OCI-LY7 (cell line): Measurements from ENCODE around the gene RAPH1. TPM values are rescaled to one million over a fixed set of nuclear protein-coding genes. Genes with fewer than 3 reads are reported as not detected.

Source experiments
- BruUV-seq: library from RNA; stranded (reverse); fragments of 400-500 nt; replicated peaks from 2 replicates; lab custom pipeline; 2021; lab: Mats Ljungman, UMichigan
- CTCF ChIA-PET: fragments of 300-600 bp; sonication (Branson Sonifier 250); formaldehyde crosslinking; loops from one replicate; lab custom pipeline; 2022; ENCODE audit warnings: antibody characterized with exemption; ENCODE audit not compliant: unreplicated experiment; lab: Charles Lee
- POLR2A ChIA-PET: fragments of 300-600 bp; sonication (Branson Sonifier 250); formaldehyde crosslinking; loops from one replicate; lab custom pipeline; 2022; ENCODE audit warnings: antibody characterized with exemption; lab: Charles Lee
- DNase-seq: peaks from one replicate; pipeline ENCODE4 v3.0.0-alpha.2; 2015; ENCODE audit warnings: low spot score
- H2AFZ ChIP-seq: fragments of 200-600 bp; sonication (generic), shearing (Covaris generic); 2 replicates; pipeline ENCODE4 v1.6.1; 2014; ENCODE audit warnings: mild to moderate bottlenecking, antibody characterized with exemption, low read length, moderate library complexity
- H3K27ac ChIP-seq: fragments of 200-600 bp; sonication (generic); 2 replicates; pipeline ENCODE4 v1.5.1; 2014; ENCODE audit warnings: mixed run types, low read depth, mild to moderate bottlenecking, moderate library complexity, low read length, inconsistent platforms; ENCODE audit not compliant: poor library complexity, severe bottlenecking
- H3K36me3 ChIP-seq: fragments of 200-600 bp; sonication (generic); 2 replicates; pipeline ENCODE4 v1.6.1; 2014; ENCODE audit warnings: mild to moderate bottlenecking, antibody characterized with exemption, low read length, moderate library complexity, mixed read lengths; ENCODE audit not compliant: insufficient read depth
- H3K4me1 ChIP-seq: fragments of 200-600 bp; sonication (generic); 2 replicates; pipeline ENCODE4 v1.5.1; 2014; ENCODE audit warnings: mild to moderate bottlenecking, low read length; ENCODE audit not compliant: insufficient read depth, poor library complexity, severe bottlenecking
- H3K4me2 ChIP-seq: fragments of 200-600 bp; sonication (generic); 2 replicates; pipeline ENCODE4 v1.6.1; 2014; ENCODE audit warnings: mild to moderate bottlenecking, low read length
- H3K4me3 ChIP-seq: fragments of 200-600 bp; sonication (generic); 2 replicates; pipeline ENCODE4 v1.5.1; 2014; ENCODE audit warnings: mild to moderate bottlenecking, low read depth, low read length; ENCODE audit not compliant: poor library complexity, severe bottlenecking
- H3K79me2 ChIP-seq: fragments of 200-600 bp; sonication (generic); 2 replicates; pipeline ENCODE4 v1.6.1; 2016; ENCODE audit warnings: low read depth, mild to moderate bottlenecking, low read length, moderate library complexity, mixed read lengths; ENCODE audit not compliant: insufficient read depth
- H3K9me2 ChIP-seq: fragments of 200-600 bp; sonication (generic); 2 replicates; pipeline ENCODE4 v1.6.1; 2016; ENCODE audit warnings: mild to moderate bottlenecking, low read length, mixed read lengths; ENCODE audit not compliant: insufficient read depth
- H3K9me3 ChIP-seq: fragments of 200-600 bp; sonication (generic); 2 replicates; pipeline ENCODE4 v1.6.1; 2014; ENCODE audit warnings: mild to moderate bottlenecking, mixed run types, low read length, mixed read lengths
- H4K20me1 ChIP-seq: fragments of 200-600 bp; sonication (generic); 2 replicates; pipeline ENCODE4 v1.6.1; 2014; ENCODE audit warnings: mild to moderate bottlenecking, antibody characterized with exemption, low read length, moderate library complexity, mixed read lengths; ENCODE audit not compliant: insufficient read depth
- EZH2phosphoT487 ChIP-seq: fragments of 200-600 bp; sonication (generic); IDR thresholded peaks from 2 replicates; pipeline ENCODE4 v1.6.1; 2018; ENCODE audit warnings: low read depth, borderline replicate concordance, mild to moderate bottlenecking, mixed run types, antibody characterized with exemption, low read length, moderate library complexity, mixed read lengths
- intact Hi-C: fragments of 100-400 bp; cut with micrococcal nuclease; formaldehyde crosslinking; loops from one replicate; pipeline ENCODE4 v1.10.0; 2022; ENCODE audit not compliant: unreplicated experiment
- total RNA-seq, 2 experiments: library from RNA; depleted of rRNA in 1 of 2; stranded (reverse); fragments of >200 nt in 1 of 2; shearing (Covaris generic) in 1 of 2; gene quantifications; 2 replicates each; pipeline ENCODE4 v1.2.3, GENCODE V29; 2014 to 2022
- TF ChIP-seq, protein P1 (sequence below): fragments of 200-600 bp; sonication (generic); conservative IDR thresholded peaks from 2 replicates; pipeline ENCODE4 v1.5.1; 2014; ENCODE audit warnings: mild to moderate bottlenecking, antibody characterized with exemption, low read length, moderate library complexity, mixed read lengths

RAPH1 gene
- total RNA-seq, 2 experiments from 2014 or later, result 4.0 to 21.5 TPM

DNA sequence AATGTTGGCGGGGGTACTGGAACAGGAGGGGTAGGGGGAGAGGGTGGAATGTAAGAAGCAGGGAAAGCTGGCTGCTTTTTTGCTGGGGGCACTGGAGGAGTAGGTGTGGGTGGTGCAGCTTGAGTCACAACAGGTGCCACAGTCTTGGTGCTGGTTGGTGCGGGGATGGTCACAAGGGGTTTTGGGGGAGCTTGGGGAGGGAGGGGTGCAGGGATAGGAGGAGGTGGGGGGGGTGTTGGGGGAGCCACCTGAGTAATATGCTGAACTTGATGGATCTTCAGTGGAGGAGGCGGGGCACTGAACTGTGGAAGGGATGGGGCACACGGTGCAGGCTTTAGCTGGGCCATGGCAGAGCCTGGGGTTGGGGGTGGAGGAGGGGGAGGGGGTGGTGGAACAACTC, 94.4 kb downstream of the RAPH1 start:
- no peak overlapping the region for H3K4me2 ChIP-seq
- no peaks in the 10 kb centered on the region for H3K9me3 ChIP-seq
- POLR2A ChIA-PET, result interaction anchor here (0.6 kb wide), 2 partner anchors 8 to 486 kb away, joined by 4 read pairs; no protein-coding TSS in a partner anchor
- H2AFZ ChIP-seq, result no peak overlapping the region
- H3K79me2 ChIP-seq, result no peaks in the 10 kb centered on the region
- no peaks in the 10 kb centered on the region for H4K20me1 ChIP-seq
- peaks cover 62% of the 10 kb centered on the region for H3K36me3 ChIP-seq
- CTCF ChIA-PET, result interaction anchor here (0.6 kb wide), 1 partner anchor 10 kb away, joined by 8 read pairs; no protein-coding TSS in a partner anchor
- BruUV-seq, result no TSS peak
- H3K9me2 ChIP-seq, result no peaks in the 10 kb centered on the region
- H3K4me3 ChIP-seq, result no peak overlapping the region
- intact Hi-C loops, result no loop called here
- TF ChIP-seq, protein P1, sequence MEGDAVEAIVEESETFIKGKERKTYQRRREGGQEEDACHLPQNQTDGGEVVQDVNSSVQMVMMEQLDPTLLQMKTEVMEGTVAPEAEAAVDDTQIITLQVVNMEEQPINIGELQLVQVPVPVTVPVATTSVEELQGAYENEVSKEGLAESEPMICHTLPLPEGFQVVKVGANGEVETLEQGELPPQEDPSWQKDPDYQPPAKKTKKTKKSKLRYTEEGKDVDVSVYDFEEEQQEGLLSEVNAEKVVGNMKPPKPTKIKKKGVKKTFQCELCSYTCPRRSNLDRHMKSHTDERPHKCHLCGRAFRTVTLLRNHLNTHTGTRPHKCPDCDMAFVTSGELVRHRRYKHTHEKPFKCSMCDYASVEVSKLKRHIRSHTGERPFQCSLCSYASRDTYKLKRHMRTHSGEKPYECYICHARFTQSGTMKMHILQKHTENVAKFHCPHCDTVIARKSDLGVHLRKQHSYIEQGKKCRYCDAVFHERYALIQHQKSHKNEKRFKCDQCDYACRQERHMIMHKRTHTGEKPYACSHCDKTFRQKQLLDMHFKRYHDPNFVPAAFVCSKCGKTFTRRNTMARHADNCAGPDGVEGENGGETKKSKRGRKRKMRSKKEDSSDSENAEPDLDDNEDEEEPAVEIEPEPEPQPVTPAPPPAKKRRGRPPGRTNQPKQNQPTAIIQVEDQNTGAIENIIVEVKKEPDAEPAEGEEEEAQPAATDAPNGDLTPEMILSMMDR, result no peak
- TF ChIP-seq EZH2phosphoT487, result no peak
- no peaks in the 10 kb centered on the region for H3K4me1 ChIP-seq
- no peak for DNase-seq
- no peak overlapping the region for H3K27ac ChIP-seq

DNA sequence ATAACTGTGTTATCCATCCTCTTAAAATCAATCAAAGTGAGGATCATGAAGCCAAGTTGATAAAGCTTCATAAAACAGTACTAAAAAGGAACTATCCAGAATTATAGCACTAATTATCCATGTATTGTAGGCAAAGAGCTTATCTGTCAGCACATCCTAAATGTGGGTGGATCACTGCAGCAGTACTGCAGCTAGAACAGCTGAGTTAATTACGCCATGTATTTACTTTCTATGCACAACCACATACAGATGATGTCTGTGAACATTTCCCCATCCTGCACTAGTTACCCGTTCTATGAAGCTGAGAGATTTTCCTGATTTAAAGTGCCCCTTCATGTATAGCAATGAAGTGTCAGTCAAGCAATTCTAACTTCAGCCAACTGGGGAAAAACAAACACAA, 96.6 kb downstream of the RAPH1 start:
- H3K9me2 ChIP-seq, result no peaks in the 10 kb centered on the region
- no peak overlapping the region for H3K4me2 ChIP-seq
- H3K4me3 ChIP-seq, result no peak overlapping the region
- no peak overlapping the region for H3K27ac ChIP-seq
- H3K4me1 ChIP-seq, result peaks cover 7% of the 10 kb centered on the region
- no peaks in the 10 kb centered on the region for H3K79me2 ChIP-seq
- CTCF ChIA-PET, result no interaction called here
- no peak overlapping the region for H2AFZ ChIP-seq
- no TSS peak for BruUV-seq
- TF ChIP-seq, protein P1, result no peak
- no peaks in the 10 kb centered on the region for H3K9me3 ChIP-seq
- intact Hi-C loops, result loop anchor here (10.0 kb wide), 1 partner anchor 524 kb away; the partner anchor contains the start of genes CARF and WDR12
- DNase-seq, result no peak
- POLR2A ChIA-PET, result interaction anchor here (0.6 to 1.6 kb wide), 5 partner anchors 10 to 343 kb away, joined by 4 to 6 read pairs (median 4); no protein-coding TSS in a partner anchor
- H3K36me3 ChIP-seq, result peaks cover 52% of the 10 kb centered on the region
- H4K20me1 ChIP-seq, result no peaks in the 10 kb centered on the region

DNA sequence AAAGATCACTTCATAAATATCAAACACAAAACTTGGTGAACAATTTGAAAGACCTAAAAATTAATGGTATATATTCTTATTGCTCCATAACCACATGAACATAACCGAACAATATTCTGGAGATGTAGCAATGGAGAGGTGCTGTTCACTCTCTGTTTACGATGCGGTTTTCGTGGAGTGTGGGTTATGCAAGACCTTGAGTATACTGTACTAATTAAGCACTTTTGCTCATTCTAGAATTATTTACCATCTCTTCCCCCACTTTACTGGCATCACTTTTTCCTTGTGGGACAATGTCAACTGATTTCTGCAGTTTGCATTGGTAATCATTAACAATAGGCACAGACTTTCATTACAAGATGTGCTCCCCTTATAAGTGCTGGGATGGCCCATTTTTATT, 97.6 kb downstream of the RAPH1 start:
- BruUV-seq, result TSS peak; percentile 22
- Histone ChIP-seq H2AFZ (no peak overlapping the region), H3K36me3 (peaks cover 44% of the 10 kb centered on the region)

More for the DNA sequence above, 97.6 kb downstream of the RAPH1 start:
- POLR2A ChIA-PET, result interaction anchor here (0.6 to 1.6 kb wide), 3 partner anchors 9 to 1138 kb away, joined by 3 to 6 read pairs (median 4); no protein-coding TSS in a partner anchor
- Histone ChIP-seq H3K4me2 (no peak overlapping the region), H3K9me3 (no peaks in the 10 kb centered on the region), H4K20me1 (no peaks in the 10 kb centered on the region), H3K79me2 (no peaks in the 10 kb centered on the region), H3K9me2 (no peaks in the 10 kb centered on the region), H3K4me3 (no peak overlapping the region), H3K4me1 (peaks cover 17% of the 10 kb centered on the region), H3K27ac (no peak overlapping the region)
- CTCF ChIA-PET, result no interaction called here
- intact Hi-C loops, result loop anchor here (10.0 kb wide), 1 partner anchor 523 kb away; the partner anchor contains the start of genes CARF and WDR12
- DNase-seq, result no peak
- no peak for TF ChIP-seq EZH2phosphoT487
- TF ChIP-seq, protein P1, result no peak
